HS-5 (cell line): ENCODE measurements around the gene UBE2C.
"Not testable (repeated sequence)": the region's sequence is repeated elsewhere in the genome, so short reads cannot be mapped to it uniquely, and the experiment has no call there.

Experiments used
- DNase-seq: peaks from one replicate; pipeline ENCODE4 v3.0.0-alpha.2; 2012; ENCODE audit warnings: low read depth

Gene UBE2C

DNA sequence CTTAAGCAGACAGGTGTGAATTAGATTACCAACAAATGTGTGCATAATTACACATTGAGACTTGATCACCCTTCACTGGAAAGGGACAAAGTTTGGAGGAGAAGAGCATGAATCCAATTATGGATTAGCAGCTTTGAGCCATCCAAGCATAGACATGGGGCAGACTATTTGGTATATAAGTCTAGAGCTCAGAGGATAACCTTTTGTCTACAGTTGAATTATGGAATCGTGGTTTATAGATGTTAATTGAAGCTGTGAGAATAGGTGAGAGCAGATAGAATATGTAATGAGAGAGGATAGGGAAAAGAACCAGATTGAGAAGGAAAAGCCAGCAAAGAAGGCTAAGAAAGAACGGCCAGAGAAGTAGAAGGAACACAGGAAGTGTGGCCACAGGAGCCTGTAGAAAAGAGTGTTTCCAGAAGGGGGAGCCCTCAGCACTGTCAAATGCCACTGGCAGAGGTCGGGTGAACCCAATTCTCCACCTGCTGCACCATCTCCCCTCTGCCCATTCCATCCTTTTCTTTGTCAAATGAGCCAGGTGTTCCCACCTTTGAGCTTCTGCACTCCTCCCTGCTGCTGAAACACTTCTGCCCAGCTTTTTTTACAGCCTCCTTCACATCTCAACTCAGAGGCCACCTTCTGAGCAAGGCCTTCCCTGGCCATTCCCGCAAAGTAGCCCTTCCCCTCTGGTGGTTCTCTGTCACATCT lies 13.4 kb upstream of the UBE2C start:
- DNase-seq, result no peak

DNA sequence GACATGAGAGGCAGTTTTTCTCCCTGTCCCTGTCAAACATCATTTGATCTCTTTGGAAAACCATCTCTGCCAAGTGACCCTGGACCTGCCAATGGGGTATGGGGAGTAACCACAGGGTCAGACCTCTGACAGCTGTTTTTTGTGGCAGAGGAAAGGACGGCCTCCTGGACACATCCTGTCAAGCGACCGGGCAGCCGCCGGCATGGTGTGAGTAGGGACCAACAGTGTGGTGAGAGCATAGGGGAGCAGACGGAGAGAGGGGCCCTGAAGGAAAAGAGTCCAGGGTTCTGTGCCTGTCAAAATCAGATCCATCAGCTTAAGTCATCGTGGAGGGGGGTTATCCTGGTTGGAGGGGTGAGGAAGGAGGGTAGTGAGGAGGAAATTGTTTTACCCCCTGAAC lies 10.6 kb upstream of the UBE2C start:
- DNase-seq, result no peak

DNA sequence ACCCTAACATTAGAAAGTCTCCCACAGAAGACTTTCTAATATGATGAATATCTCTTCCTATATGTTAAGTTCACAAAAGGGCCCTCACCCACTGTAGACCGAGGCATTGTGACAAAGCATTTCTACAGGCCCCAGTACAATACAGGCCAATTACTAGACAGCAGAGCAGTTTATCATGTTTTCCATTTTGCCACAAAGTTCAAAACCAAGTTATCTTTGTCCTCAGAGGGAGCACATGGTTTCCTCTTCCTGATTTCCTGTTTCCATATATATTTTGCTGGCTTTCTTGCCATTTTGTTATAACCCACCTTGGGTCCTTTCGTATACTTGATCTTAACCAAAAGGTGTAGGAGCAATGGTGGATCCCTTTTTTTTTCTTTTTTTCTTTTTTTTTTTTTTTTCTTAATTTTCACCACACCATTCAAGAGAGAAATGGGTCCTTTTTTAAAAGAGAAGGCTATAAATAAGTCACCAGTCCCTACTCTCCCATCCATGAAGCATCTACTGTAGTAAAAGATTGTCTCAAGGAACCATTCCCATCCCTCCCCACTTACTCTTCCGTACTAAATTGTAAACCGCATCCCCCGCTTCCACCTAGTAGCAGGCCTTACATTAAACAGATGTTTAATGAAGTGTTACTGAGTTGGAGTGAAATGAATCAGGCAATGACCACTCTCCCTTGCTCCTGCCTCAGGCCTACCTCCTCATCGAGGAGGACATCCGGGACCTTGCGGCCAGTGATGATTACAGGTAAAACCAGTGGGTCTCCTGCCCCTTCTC lies 2.1 kb upstream of the UBE2C start:
- no peak for DNase-seq

DNA sequence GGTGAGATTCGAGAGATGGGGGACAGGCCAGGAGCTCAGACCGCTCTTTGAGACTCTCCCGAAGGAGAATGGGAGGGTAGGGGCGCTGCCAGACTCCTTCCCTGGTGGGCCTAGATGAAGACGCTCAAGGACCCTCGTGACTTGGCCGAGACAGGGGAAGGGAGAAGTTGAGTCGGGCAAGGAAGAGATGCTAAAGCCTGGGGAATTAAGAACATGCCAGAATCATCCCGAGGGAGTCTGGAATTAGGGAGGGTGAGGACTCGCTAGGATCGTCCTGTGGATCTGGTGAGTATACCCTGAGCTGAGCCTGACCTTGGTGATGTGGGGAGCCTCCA lies 529 bp downstream of the UBE2C start:
- no peak for DNase-seq

DNA sequence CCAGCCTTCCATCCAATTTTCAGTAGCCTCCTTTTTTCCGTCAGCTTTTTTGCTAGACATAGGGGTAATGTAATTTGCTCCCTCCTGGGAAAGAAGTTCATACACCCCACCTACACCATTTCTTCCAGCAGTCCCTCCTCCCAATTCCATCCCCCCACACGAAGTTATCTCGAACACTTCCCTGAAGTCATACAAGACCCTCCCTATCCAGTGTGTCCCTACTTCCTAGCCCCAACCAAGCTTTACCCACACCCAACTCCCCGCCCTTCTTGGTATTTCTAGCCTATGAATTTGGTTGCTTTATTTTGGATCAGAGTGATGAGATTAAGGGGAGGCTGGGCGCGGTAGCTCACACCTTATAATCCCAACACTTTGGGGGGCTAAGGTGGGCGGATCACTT lies 1.0 kb downstream of the UBE2C start:
- DNase-seq, result no peak

- DNase-seq, result no peak
Observed at GRCh38 chr20:45814314-45814713, 1.9 kb downstream of the UBE2C start.

GRCh38 chr20:45816951-45817350 lies 4.5 kb downstream of the UBE2C start:
- no peak for DNase-seq

GRCh38 chr20:45817376-45818194 lies 5.1 kb downstream of the UBE2C start:
- DNase-seq, result no peak

DNA sequence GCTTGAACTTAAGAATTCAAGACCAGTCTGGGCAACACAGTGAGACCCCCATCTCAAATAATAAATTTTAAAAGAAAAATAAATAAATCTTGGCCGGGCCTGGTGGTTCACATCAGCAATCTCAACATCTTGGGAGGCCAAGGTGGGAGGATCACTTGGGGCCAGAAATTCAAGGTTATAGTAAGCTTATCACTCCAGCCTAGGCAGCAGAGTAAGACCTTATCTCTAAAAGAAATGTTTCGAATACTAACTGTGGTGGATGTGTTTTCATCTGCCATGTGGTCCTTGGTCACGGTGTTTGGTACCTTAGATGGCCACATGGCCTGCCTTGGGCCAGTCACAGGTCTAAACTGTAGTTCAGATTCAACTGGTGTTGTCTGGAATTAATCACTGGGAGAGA lies 5.8 kb downstream of the UBE2C start:
- DNase-seq, result no peak

GRCh38 chr20:45819466-45819865 lies 7.0 kb downstream of the UBE2C start:
- no peak for DNase-seq

- no peak for DNase-seq
Observed at GRCh38 chr20:45821947-45822346, 9.5 kb downstream of the UBE2C start.

DNA sequence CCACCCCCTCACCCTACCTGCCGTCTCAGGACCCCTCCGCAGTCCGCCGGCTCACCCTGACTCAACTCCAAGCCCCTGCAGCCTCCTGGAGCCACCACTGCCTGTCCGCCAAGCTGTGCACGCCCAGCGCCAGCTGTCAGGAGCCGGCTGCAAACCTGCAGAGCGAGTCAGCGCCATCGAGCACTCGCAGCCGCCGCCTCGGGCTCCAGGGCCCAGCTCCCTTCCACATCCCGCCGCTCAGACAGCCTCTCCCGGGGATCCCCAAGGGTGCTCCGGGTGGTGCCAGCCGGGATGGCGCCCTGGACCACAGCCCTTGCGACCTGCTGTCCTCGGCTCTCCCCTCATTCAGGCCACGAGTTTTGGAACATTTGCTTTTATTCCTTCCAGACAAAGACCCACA lies 10.4 kb downstream of the UBE2C start:
- no peak for DNase-seq

GRCh38 chr20:45823949-45824835 lies 11.7 kb downstream of the UBE2C start:
- no peak for DNase-seq

DNA sequence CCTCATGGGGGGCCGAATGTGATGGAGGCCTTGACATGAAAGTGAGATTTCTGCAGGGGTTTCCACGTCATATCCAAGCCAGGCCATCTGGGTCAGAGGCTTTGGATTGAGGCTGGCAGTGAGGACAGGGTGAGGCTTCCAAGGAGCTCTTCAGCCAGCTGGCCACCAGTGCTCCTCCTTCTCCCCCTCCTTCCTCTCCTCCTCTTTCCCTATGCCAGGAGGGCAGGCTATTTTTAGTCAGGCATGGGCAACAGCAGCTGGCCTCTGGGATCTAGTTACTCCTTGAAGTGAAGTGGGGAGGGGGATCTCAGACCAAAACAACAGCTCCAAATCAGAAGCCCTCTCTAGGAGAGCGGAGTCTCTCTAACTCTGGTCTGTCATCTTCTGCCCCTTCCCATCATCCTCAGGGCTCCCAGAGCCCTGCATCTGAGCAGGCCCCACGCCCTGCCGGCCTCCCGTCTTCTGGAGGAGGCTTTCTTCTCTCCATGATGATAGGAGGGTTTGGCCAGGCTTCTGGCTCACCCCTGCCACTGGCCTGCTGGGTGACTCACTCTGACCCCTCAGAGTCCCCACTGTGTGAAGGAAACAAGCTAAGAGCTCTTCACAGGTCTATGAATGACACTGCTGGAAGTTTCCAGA lies 14.1 kb downstream of the UBE2C start:
- no peak for DNase-seq

GRCh38 chr20:45827030-45827652 lies 14.7 kb downstream of the UBE2C start, which contains the start of gene TNNC2:
Gene TNNC2 (minus strand): TSS chr20:45827312. CDS start chr20:45827248, 64 bp downstream.
- no peak for DNase-seq

DNA sequence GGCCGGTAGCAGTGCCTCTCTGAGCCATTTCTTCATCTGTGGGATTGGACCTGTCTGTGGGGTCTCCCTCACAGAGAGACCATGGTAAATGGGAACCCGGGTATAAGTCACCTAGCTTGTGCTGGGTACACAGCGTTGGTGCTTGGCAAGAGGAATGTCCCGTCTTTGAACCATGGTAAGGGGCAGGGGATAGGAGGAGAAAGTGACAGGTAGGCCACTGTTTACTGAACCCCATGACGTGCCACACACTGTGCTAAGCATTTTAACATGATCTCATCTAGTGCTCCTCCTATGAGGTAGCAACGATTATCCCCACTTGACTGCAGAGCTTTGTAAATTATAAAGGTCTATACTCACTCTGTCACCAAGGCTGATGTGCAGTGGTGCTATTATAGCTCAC lies 15.3 kb downstream of the UBE2C start:
- no peak for DNase-seq

DNA sequence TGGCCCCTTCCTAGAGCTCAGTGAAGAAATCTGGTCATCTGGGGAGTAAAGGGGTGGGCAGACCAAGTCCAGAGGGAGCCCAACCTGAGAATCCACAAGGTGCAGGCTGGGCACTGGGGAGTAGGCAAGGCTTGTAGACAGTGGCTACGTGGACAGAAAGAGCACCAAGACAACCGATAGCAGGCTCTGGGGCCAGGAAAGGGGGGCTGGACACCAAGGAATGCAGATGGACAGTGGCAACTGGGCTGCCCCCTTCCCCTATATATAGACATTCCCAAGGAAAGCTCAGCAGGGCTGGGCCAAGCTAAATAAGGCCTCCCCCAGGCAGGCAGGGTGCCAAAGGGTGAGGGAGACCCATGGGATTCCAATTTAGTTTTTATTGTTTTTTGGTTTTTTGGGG lies 16.1 kb downstream of the UBE2C start:
- DNase-seq, result no peak

- DNase-seq, result not testable (repeated sequence)
Observed at GRCh38 chr20:45829673-45830106, 17.2 kb downstream of the UBE2C start.

DNA sequence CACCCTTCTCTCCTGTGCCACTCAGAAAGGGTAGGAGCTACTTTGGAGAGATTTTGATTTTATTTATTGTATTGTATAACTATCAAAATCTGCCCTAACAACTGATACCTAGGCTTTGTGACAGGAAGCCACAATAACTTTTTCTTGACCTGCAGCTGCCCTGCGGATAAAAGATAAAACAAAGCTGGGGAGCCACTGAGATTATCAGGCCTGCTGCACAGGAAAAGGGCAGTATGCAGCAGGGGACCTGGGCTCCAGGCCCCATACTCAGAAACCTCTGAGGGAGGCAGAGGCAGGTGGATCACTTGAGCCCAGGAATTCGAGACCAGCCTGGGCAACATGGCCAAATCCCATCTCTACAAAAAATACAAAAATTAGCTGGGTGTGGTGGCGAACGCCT lies 20.2 kb downstream of the UBE2C start:
- no peak for DNase-seq

DNA sequence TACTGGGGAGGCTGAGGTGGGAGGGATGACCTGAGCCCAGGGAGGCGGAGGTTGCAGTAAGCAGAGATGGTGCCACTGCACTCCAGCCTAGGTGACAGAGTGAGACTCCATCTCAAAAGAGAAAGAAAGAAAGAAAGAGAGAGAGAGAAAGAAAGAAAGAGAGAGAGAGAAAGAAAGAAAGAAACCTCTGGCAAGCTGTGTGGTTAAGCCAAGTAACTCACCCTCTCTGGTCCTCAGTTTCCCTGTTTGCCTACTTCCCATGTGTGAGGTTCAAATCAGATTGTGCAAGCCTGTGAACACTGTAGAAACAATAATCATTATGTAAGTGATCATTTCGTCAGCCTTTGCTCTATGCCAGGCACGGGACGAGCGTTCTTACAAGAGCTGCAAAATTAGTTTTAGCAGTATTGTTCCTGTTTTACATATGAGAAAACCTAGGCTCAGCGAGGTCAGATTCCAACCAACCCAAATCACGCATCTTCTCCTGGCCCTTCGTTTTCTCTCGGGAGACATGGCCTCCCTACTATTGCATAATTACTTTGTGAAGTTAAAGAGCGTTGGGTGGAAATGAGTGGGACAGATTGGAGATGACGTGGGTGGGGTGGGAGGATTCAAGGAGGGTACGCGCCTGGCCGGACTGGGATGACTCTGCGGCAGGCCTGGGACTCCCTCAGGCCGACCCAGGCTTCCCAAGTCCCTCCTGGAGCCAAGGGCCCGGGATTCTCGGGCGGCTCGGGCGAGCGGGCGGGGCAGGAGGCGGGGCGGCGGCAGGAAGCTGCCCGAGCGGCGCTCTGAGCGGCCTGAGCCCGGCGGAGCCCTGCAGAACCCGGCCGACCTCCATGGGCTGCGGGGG lies 20.8 kb downstream of the UBE2C start, which contains the start of gene SNX21:
SNX21 (plus strand) TSS at position 770 of the 853 bp plus-strand sequence. CDS start 121 bp downstream, outside the sequence.
- peak; percentile 91 for DNase-seq
